SK-N-MC (cell line): ENCODE results near the gene SIDT2.
"Not testable (repeated sequence)": the region's sequence is repeated elsewhere in the genome, so short reads cannot be mapped to it uniquely, and the experiment has no call there.

Experiments used
- DNase-seq: peaks from one replicate; pipeline ENCODE4 v3.0.0-alpha.2; 2011; ENCODE audit warnings: low read depth, low spot score
- H3K27ac ChIP-seq: fragments of 200-600 bp; sonication (generic); 2 replicates; pipeline ENCODE4 v1.5.1; 2016; ENCODE audit warnings: mixed run types
- H3K36me3 ChIP-seq: fragments of 200-600 bp; sonication (generic); 2 replicates; pipeline ENCODE4 v1.6.1; 2017; ENCODE audit warnings: antibody characterized with exemption, low read length, mixed read lengths; ENCODE audit not compliant: insufficient read depth
- H3K4me3 ChIP-seq: fragments of 200-600 bp; sonication (generic); 2 replicates; pipeline ENCODE4 v1.5.1; 2016
- H3K9ac ChIP-seq: fragments of 200-600 bp; sonication (generic); 2 replicates; pipeline ENCODE4 v1.8.0; 2017; ENCODE audit warnings: mixed run types, mixed read lengths; ENCODE audit not compliant: insufficient read length
- H3K9me3 ChIP-seq: fragments of 200-600 bp; sonication (generic); 2 replicates; pipeline ENCODE4 v1.6.1; 2017; ENCODE audit warnings: low read depth, mild to moderate bottlenecking, antibody characterized with exemption, low read length, moderate library complexity, mixed read lengths
- EZH2 ChIP-seq: fragments of 200-600 bp; sonication (generic); IDR thresholded peaks from one replicate; pipeline ENCODE4 v1.6.1; 2017; ENCODE audit warnings: antibody characterized with exemption
- FOXP2 ChIP-seq: optimal IDR thresholded peaks from 2 replicates; pipeline ENCODE3; 2011; ENCODE audit warnings: mild to moderate bottlenecking, moderate library complexity; ENCODE audit not compliant: insufficient read depth; ENCODE audit errors: extremely low read length, control extremely low read depth
- POLR2AphosphoS5 ChIP-seq: IDR thresholded peaks from 2 replicates; pipeline ENCODE4 v1.6.1; 2012; ENCODE audit warnings: mild to moderate bottlenecking, low read depth, low read length, borderline replicate concordance

Gene SIDT2

GRCh38 chr11:117203069-117203407 lies 24.5 kb downstream of the SIDT2 start:
- Histone ChIP-seq H3K4me3 (no peak overlapping the region), H3K9me3 (no peaks in the 10 kb centered on the region), H3K9ac (no peak overlapping the region), H3K36me3 (no peaks in the 10 kb centered on the region), H3K27ac (no peak overlapping the region)
- DNase-seq = no peak
- no peak for TF ChIP-seq FOXP2
- no peak for TF ChIP-seq POLR2AphosphoS5
- no peak for TF ChIP-seq EZH2

DNA sequence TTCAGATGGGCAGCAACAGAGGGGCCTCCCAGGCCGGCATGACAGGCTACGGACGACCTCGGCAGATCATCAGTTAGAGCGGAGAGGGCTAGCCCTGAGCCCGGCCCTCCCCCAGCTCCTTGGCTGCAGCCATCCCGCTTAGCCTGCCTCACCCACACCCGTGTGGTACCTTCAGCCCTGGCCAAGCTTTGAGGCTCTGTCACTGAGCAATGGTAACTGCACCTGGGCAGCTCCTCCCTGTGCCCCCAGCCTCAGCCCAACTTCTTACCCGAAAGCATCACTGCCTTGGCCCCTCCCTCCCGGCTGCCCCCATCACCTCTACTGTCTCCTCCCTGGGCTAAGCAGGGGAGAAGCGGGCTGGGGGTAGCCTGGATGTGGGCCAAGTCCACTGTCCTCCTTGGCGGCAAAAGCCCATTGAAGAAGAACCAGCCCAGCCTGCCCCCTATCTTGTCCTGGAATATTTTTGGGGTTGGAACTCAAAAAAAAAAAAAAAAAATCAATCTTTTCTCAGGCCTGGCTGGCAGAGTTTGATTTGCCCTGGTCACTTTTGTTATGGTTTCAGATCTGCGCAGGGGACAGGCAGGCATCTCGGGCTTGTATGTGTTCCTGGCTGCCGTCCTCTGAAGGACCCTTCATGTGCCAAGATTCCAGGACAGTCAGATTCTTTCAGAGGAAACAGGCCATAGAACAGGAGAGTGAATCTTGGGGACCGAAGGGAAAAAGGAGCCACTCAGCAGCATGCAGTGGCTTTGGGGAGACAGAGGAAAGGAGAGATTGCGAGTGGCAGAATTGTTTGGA lies 25.9 kb downstream of the SIDT2 start:
- H3K9me3 ChIP-seq = no peaks in the 10 kb centered on the region
- H3K4me3 ChIP-seq = no peak overlapping the region
- no peak for DNase-seq
- no peak overlapping the region for H3K9ac ChIP-seq
- no peaks in the 10 kb centered on the region for H3K36me3 ChIP-seq
- TF ChIP-seq POLR2AphosphoS5 = no peak
- no peak for TF ChIP-seq EZH2
- no peak for TF ChIP-seq FOXP2
- no peak overlapping the region for H3K27ac ChIP-seq

GRCh38 chr11:117205211-117205818 lies 26.8 kb downstream of the SIDT2 start:
- Histone ChIP-seq H3K27ac (no peak overlapping the region), H3K9me3 (no peaks in the 10 kb centered on the region), H3K4me3 (no peak overlapping the region), H3K9ac (no peak overlapping the region), H3K36me3 (no peaks in the 10 kb centered on the region)
- no peak for TF ChIP-seq FOXP2
- TF ChIP-seq EZH2 = no peak
- TF ChIP-seq POLR2AphosphoS5 = no peak
- DNase-seq = no peak

GRCh38 chr11:117206111-117206510 lies 27.6 kb downstream of the SIDT2 start:
- DNase-seq, H3K9ac ChIP-seq, H3K36me3 ChIP-seq: not testable (repeated sequence)

DNA sequence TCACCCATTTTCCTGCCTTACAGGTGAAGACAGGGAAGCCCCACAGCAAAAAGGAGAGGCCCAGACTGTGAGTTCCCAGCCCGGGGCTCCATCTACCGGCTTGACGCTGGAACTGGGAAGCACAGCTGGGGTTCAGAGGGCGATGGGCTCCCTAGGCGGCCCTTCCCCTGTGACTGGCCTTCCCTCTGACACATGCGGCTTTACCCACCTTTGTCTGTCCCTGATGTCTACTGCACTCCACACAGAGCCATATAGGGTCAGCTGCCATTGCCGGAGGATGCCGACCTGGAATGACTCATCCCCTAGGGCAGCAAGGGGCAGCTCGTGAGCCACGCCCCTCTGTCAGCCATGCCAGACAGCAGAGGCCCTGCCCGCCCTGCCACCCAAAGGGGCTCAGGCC lies 28.3 kb downstream of the SIDT2 start:
- not testable (repeated sequence) for H3K9me3 ChIP-seq, H3K36me3 ChIP-seq, H3K27ac ChIP-seq, DNase-seq, H3K4me3 ChIP-seq, H3K9ac ChIP-seq

More at GRCh38 chr11:117206111-117206510, 27.6 kb downstream of the SIDT2 start:
- H3K9me3 ChIP-seq, H3K4me3 ChIP-seq, H3K27ac ChIP-seq: not testable (repeated sequence)

DNA sequence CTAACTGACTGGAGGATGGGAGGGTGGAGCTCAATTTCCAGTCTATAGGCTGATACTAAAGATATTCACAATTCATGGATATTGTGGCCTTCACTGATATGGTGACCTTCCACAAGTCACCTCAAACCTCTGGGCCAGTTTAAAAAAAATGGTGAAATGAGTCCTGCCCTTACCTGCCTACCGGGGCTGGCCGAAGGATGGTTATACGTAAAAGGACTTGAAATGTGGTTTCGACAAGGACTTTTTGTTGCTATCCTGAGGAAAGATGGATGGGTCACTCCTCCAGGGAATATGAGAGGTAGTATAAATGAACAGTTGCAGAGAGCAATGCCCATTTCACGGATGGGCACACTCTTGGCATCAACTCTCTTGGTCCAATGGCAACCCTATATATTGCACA lies 28.9 kb downstream of the SIDT2 start:
- H3K4me3 ChIP-seq, H3K36me3 ChIP-seq, DNase-seq, H3K9me3 ChIP-seq, H3K27ac ChIP-seq, H3K9ac ChIP-seq: not testable (repeated sequence)

GRCh38 chr11:117208710-117209109 lies 30.2 kb downstream of the SIDT2 start:
- DNase-seq, H3K4me3 ChIP-seq, H3K9ac ChIP-seq, H3K36me3 ChIP-seq, H3K27ac ChIP-seq, H3K9me3 ChIP-seq: not testable (repeated sequence)

DNA sequence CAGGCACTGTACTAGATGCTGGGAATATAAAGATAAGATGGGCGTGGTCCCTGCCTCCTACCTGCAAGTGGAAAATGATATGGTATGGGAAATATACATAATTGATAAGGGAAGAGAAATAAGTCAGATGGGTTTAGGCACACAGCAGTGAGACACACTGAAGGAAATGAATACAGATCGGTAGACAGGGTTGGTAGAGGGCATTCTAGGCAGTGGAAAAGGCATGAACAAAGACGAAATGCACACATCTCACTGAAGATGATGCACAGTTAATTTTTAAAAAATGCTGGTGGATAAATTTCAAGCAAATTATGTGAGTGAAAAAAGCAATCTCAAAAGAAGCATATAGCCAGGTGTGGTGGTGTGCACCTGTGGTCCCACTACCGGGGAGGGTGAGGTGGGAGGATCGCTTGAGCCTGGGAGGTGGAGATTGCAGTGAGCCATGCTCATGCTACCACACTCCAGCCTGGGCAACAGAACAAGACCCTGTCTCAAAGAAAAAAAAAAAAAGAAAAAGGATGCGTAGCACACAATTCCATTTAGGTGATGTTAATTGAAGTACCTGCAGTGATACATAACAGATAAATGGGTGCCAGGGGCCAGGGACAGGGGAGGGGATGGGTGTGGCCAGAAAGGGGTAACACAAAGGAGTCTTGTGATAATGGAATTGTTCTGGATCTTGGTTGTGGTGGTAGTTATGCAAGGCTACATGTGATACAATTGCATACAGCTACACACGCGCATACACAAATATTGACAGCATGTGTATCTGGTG lies 31.0 kb downstream of the SIDT2 start:
- not testable (repeated sequence) for H3K9me3 ChIP-seq, H3K9ac ChIP-seq, H3K27ac ChIP-seq, DNase-seq, H3K4me3 ChIP-seq, H3K36me3 ChIP-seq

GRCh38 chr11:117210620-117211019 lies 32.1 kb downstream of the SIDT2 start:
- DNase-seq = no peak
- H3K9ac ChIP-seq = no peak overlapping the region
- no peak overlapping the region for H3K4me3 ChIP-seq
- H3K9me3 ChIP-seq = no peaks in the 10 kb centered on the region
- no peak overlapping the region for H3K27ac ChIP-seq
- no peak for TF ChIP-seq FOXP2
- no peak for TF ChIP-seq POLR2AphosphoS5
- TF ChIP-seq EZH2 = no peak
- no peaks in the 10 kb centered on the region for H3K36me3 ChIP-seq
